ENCODE measurements around the gene RNU5D-1.
"Not testable (repeated sequence)": the region's sequence is repeated elsewhere in the genome, so short reads cannot be mapped to it uniquely, and the experiment has no call there.

Gene RNU5D-1

DNA sequence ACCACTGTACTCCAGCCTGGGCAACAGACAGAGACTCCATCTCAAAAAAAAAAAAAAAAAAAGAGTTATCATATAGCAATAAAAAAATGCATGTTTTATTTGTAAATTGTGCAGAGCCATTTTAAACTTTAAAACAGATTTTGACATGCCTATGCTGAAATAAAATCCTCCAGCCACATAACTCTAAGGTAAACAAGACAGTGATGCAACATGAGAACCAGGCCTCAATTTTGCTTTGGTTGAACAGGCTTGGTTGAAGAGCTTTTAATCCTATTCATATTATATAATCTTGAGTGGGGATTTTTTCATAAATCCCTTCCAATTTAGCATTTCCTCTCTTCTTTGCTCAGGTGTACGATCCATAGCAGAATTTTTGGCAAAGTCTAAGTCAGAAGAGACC, 30.4 kb downstream of the RNU5D-1 start:
- DNase-seq (ENCODE audit: low read depth in 2 of 2): no peak

DNA sequence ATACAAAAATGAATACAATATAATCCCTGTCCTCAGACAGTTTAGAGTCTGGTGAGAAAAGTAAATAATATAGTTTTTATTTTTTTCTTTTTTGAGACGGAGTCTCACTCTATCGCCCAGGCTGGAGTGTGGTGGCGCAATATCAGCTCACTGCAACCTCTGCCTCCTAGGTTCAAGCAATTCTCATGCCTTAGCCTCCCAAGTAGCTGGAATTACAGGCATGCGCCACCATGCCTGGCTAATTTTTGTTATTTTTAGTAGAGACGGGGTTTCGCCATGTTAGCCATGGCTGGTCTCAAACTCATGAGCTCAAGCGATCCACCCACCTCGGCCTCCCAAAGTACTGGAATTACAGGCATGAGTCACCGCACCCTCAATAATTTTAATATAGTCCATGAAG, 31.6 kb downstream of the RNU5D-1 start:
- not testable (repeated sequence) for DNase-seq (ENCODE audit: low read depth in 2 of 2)

DNA sequence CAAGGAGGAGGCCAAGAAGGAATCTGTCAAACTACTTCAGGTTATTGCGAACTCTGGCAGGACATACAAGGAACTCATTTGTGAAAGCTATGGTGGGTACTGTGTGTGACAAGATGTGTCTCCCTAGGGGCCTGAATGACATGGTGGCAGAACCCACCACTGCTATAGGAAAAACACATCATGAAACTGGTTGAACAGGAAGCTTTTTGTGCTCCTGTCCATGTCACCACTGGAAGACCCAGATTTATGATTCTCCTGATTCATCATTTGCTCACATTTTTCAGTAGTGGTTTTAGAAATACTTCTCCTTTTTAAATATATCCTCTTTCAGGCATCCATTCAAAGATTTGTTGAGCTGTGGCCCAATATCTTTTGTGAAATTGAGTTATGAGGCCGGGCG, 32.8 kb downstream of the RNU5D-1 start:
- no peak for DNase-seq (ENCODE audit: low read depth in 2 of 2)

DNA sequence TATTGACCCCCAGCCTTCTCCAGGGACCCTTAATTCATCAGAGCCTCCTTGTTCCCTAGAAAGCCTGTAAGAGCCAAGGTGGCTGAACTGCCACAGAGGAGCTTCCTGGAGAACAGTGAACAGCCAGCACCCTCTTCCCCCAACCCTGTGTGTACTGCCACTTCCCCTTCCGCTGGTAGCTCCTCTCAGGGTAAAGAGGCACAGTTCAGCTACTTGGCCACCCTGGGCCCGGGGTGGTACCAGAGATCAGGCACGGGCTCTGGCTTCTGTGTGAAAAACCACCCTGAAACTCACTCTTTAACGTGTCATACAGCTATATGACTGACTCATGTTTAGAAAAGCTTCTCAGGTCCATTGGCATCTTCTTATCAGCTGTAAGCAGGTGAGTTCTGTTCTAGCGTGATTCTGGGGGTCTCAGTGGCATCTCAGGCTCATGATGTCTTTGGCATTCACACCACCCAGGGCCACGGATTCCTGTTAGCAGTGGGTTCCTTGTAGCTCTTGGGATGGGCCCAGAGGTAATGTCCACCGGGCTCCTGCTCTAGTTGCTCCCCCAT, 34.1 kb downstream of the RNU5D-1 start:
- DNase-seq (ENCODE audit: low read depth in 2 of 2): no peak

DNA sequence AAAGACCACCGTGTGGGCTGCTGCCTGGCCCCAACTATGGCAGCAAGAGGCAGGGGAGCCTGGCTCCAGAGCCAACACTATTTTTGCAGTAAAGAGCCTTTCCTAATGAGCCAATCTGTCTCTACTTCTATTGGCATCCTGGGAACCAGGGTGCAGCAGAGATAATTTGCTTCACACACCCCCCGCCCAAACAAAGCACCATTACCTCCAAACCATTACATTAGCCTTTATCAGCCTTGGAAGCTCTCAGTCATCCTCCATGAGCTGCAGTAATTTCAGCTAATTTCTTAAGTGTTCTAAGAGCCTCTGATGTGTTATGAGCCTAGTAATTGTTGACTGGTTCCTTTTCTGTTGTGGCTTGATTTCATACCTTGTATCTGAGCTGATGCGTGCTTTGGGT, 34.9 kb downstream of the RNU5D-1 start:
- no peak for DNase-seq (ENCODE audit: low read depth in 2 of 2)

DNA sequence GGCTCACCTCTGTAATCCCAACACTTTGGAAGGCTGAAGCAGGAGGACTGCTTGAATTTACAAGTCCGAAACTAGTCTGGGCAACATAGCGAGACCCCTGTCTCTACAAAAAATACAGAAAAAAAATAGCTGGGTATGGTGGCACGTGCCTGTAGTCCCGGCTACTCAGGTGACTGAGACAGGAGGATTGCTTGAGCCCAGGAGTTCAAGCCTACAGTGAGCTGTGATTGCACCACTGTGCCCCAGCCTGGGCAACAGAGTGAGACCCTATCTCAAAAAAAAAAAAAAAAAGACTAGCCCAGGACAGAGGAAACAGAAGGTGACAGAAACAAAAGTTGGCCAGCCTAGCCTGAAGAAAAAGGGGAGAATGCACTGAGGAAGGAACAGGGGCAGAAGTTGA, 35.3 kb downstream of the RNU5D-1 start:
- no peak for DNase-seq (ENCODE audit: low read depth in 2 of 2)

DNA sequence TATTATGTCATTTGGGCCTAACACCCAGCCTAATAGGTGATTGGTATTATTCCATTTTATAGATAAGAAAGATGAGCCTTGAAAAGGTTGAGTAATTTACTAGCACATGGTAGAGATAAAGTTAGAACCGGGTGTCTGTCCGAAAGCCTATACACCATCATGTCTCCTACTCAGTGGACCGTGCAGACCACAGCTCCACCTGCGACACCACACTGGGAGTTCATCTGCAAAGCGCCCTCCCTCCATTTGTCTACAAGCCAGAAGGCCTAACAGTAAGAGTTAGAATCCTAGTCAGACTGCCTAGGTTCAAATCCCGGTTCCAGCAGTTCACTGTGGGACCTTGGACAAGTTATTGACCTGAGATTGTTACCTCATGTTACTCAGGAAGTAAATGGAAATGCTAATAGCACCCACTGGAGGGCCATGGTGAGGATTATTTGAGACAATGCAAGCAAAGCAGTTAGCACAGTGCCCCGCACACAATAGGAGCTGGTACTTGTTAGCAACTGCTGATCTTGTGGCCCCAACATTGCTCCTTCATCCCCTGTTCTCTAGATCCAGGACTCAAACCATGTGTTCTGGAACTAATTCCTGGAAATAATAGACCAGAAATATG, 36.0 kb downstream of the RNU5D-1 start:
- DNase-seq (ENCODE audit: low read depth in 2 of 2): no peak

DNA sequence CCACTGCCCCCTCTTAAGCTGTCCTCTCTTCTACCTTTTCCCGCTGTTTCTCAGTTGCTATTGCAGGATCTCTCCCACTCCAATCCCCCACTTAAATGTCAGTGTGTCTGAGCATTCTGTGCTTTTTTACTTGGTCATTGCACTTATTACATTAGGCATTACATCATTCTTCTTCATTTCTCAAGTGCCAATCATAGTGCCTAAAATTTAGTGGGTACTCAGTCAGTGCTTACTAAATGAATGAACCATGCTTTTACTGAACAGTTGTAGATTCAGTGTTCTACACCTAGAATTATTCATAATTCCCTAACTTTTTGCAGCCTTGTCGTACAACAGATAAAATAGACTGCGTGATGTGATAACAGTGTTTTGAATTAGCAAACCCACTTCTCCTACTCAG, 37.1 kb downstream of the RNU5D-1 start:
- DNase-seq (ENCODE audit: low read depth in 2 of 2): no peak

DNA sequence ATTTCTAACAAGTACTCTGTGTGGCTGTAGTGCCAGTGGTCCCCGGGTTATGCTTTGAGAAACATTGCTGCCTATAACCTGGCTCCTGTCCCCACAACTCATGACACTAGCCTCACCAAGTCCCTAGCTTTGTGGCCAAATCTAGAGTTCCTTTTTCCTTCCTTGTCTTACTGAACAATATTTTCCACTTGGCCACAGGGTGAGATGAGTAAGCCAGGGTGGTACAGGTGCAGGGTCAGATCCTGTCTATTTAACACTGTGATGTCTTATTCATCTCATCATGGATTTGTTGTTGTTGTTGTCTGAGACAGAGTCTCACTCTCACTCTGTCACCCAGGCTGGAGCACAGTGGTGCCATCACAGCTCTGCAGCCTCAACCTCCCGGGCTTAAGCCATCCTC, 37.8 kb downstream of the RNU5D-1 start:
- no peak for DNase-seq (ENCODE audit: low read depth in 2 of 2)

DNA sequence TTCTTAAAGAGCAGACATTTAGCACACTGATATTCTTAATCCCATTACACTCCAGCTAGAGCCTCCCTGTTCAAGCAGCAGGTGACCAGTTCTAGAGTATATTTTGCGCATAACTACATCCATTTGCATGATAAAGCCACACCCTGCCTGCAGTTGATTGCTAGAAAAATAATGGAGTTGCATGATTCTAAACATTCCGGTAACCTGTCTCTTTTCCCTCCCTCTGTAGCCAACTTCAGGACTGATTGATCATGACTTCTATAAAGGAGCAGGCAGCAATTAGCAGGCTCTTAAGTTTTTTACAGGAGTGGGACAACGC, 41.6 kb downstream of the RNU5D-1 start:
- DNase-seq (ENCODE audit: low read depth in 2 of 2): no peak

DNA sequence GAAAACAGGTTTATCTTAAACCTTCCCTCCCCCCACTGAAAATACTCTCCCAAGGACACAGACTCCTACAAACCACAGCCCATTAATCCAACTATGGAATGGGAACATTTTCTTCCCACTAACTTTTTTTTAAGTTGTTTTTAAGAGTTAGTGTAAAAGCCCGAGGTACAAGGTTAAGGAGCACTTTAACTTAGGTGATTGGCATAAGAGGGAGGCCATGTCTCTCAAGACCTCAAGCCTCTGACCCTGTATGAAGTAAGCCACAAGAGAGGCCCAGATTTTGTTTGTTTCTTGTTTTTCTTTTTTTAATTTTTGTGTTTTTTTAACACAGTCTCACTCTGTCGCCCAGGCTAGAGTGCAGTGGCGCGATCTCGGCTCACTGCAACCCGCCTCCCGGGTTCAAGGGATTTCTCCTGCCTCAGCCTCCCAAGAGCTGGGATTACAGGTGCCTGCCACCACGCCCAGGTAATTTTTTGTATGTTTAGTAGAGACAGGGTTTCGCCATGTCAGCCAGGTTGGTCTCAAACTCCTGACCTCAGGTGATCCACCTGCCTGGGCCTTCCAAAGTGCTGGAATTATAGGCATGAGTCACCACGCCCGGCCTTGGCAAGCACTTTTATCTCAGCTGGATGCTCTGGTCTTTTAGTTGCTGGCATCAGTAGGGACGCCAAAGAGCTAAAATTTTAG, 42.1 kb downstream of the RNU5D-1 start:
- no peak for DNase-seq (ENCODE audit: low read depth in 2 of 2)

DNA sequence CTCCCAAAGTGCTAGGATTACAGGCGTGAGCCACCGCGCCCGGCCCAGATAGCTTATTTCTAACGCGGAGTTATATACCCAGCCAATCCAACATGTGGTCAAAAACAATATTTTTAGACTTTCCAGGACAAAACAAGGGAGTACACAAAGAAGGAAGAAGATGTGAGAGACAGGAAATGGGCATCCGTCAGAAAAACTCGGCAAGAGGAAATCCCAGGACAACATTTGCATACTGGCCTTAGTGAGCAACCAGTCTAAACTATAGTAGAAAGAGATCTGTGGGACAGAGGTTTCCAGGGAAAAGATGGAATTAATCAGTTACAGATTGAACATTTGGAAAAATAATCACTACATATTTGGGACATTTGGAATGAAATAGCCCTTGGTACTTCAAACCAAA, 45.1 kb downstream of the RNU5D-1 start:
- no peak for DNase-seq (ENCODE audit: low read depth in 2 of 2)

DNA sequence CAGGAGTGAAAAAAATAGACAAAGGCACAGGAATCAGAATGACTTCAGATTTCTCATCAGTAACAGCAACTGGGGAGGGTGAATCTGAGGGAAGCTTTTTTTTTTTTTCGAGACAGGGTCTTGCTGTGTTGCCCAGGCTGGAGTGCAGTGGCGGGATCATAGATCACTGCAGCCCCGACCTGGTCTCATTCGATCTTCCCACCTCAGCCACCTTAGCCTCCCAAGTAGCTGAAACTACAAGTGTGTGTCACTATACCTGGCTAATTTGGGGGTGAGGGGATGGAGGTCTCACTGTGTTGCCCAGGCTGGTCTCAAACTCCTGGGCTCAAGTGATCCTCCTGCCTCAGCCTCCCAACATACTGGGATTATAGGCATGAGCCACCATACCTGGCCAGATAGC, 45.8 kb downstream of the RNU5D-1 start:
- DNase-seq (ENCODE audit: low read depth in 2 of 2): no peak

DNA sequence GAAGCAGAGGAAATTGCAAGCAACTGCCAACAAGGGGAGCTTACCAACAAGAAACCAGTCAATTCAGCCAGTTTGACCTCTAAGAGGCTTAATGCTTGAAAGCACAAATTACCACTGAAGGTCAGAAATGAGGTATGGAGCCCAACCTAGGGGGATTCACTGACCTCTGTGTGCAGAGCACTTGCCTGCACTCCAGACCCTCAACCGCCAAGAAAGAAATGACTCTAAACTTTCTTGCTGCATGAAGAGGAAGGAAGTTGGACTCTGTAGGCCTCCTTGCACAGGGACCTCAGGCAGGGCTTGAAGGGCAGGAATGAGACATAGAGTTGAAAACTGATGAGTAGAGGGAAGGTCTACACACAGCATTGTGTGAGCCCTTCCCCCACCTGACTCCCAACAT, 46.4 kb downstream of the RNU5D-1 start:
- DNase-seq (ENCODE audit: low read depth in 2 of 2): no peak

DNA sequence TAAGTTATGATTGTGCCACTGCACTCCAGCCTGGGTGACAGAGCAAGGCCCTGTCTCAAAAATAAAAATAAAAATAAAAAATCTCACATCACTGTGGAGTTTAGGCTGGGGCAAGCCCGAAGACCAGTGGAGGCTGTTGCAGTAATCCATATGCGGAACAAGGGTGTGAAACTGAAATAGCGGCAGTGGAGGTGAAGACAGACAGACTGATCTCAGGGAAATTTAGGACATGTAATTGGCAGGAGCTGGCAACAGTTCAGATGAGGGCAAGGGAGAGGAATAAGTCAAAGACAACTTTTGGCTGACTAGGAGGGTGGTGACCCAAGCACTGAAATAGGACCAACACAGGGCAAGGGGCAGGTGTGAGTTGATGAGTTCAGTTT, 48.1 kb downstream of the RNU5D-1 start:
- DNase-seq (ENCODE audit: low read depth in 2 of 2): no peak

DNA sequence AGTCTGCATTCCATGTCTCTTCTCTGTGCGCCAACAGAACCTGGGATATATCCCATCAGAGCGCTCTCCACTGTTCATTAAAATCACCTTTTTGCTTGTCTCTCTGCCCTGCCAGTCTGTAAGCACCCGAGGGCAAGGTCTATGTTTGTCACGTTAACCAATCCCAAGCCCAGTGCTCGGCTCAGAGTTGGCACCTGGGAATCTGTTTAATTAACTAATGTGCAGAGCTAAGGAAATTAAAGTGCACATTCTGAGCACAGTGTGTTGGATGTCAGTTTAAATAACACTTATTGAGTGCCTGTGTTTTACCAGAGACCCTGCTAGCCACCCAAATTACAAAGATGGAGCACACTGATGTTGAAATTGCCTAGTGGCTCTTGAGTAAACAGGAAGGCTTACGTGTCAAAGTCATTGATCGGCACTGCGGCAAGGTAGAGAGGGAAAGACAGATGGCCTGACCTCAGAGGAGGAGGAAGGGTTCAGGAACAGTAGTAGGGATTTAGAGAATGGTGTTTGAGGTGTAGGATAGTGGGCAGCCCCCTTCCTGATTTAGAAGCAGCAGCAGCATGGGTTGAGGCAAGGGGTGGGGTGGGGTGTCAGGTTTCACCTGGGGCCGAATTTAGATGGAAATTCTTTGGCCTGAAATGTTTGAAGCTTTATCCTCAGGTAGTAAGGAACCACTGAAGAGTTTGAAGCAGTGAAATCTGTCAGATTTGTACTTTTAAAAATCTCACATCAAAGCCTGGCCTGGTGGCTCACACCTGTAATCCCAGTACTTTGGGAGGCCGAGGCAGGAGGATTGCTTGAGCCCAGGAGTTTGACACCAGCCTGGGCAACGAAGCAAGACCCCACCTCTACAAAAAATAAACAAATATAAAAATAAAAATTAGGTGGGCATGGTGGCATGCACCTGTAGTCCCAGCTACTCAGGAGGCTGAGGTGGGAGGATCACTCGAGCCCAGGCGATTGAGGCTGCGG, 48.8 kb downstream of the RNU5D-1 start:
- DNase-seq (ENCODE audit: low read depth in 2 of 2): no peak

All from stimulated activated CD8-positive, alpha-beta memory T cell treated with anti-CD3 and anti-CD28 coated beads, Interleukin-15, amount 100 ng/mL, for 4 hours (primary cell).